Suprapubic skin (tissue), 3 donors: ENCODE data around the gene PATL2.

ENCODE experiments used
- CTCF ChIP-seq, 2 donors: fragments of 200-600 bp in 1 of 2; fragments of 450-650 bp in 1 of 2; sonication (generic) in 1 of 2; IDR thresholded peaks; one replicate each; pipeline ENCODE4 v1.5.1; 2016 to 2019; ENCODE audit warnings: antibody characterized with exemption in 2 of 2, mild to moderate bottlenecking in 1 of 2, moderate library complexity in 1 of 2
- POLR2A ChIP-seq, 2 donors: fragments of 450-650 bp; IDR thresholded peaks; one replicate each; pipeline ENCODE4 v1.6.1; 2017; ENCODE audit warnings: antibody characterized with exemption in 2 of 2, mild to moderate bottlenecking in 2 of 2, moderate library complexity in 2 of 2

GRCh38 chr15:44695294-44695693 lies 15.8 kb downstream of the PATL2 start:
- no peak for TF ChIP-seq CTCF (IDR thresholded peaks at IDR 0.05)
- no peak for TF ChIP-seq POLR2A (IDR thresholded peaks at IDR 0.05)
